DOHH2 (cell line): ENCODE data around the gene PAK1.

Experiments
- CTCF ChIP-seq: fragments of 200-600 bp; sonication (generic); IDR thresholded peaks from one replicate; pipeline ENCODE4 v1.5.1; 2014; ENCODE audit warnings: antibody characterized with exemption, mild to moderate bottlenecking, low read depth, low read length; ENCODE audit not compliant: poor library complexity, severe bottlenecking
- EZH2phosphoT487 ChIP-seq: fragments of 200-600 bp; sonication (generic); IDR thresholded peaks from 2 replicates; pipeline ENCODE4 v1.6.1; 2017; ENCODE audit warnings: borderline replicate concordance, mild to moderate bottlenecking, antibody characterized with exemption, low read length, moderate library complexity, mixed read lengths

- TF ChIP-seq CTCF (no peak), EZH2phosphoT487 (no peak)
Measured at GRCh38 chr11:77487790-77488189, 13.9 kb upstream of the PAK1 start.
